ENCODE results near the gene RHOT2. TPM values are rescaled to one million over a fixed set of nuclear protein-coding genes. Genes with fewer than 3 reads are reported as not detected.

The RHOT2 gene
- total RNA-seq, 1 donor from 2014 or later, result 37.2 TPM

DNA sequence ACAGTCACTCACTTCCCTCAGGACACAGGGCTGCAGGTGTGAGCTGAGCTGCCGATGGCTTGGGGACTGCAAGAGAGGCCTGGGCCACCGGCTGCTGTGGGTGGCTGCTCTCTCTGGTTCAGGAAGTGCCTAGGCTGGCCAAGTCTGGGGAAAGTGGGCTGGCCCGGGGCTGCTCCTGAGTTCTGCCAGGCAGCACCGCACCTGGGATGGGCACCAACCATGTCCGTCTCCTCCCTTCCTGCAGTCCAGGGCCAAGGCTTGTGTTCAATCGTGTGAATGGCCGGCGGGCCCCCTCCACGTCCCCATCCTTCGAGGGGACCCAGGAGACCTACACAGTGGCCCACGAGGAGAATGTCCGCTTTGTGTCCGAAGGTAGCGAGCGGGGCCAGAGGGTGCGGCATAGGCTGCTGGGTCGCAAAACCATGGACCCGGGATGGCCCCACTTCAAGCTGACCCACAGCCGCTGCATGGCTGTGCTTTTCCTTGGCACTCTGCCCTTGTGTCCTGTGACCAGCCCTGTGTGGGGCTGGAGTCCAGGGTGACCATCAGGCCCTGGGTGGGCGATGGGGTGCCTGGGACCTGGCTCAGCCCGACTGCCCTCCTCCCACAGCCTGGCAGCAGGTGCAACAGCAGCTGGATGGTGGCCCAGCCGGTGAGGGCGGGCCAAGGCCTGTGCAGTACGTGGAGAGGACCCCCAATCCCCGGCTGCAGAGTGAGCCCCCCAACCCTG, 20.6 kb upstream of the RHOT2 start:
- no peak for DNase-seq (ENCODE audit: low read depth, low spot score)

DNA sequence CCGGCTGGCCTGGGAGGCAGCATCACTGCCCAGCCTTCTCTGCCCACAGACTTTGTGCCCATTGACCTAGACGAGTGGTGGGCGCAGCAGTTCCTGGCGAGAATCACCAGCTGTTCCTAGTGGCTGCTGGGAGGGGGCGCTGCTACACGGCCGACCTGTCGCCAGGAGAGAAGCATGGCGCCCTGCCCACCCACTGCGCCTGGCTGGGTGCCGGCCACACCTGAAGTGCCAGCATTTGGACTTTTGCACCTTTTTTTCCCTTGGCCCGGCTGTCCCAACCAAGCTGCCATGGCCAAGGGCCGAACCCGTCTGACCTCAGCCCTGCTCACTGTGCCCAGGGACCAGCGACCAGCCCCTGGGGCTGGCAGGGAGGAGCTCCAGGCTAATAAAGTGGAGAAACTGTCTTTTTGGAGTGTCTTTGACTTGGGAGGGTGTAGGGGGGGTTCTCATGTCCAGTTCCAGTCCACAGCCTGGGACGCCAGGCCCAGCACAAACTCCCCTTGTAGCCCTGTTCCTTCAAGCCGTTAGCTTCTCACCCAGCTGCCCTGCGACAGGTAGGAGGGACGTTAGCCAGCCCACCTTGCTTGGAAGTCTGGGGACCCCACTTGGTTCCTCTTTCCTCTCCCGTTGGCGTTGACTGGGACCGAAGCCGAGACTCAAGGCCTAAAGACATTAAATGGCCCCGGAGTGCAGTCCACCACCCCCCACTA, 19.7 kb upstream of the RHOT2 start:
- DNase-seq (ENCODE audit: low read depth, low spot score), result no peak

DNA sequence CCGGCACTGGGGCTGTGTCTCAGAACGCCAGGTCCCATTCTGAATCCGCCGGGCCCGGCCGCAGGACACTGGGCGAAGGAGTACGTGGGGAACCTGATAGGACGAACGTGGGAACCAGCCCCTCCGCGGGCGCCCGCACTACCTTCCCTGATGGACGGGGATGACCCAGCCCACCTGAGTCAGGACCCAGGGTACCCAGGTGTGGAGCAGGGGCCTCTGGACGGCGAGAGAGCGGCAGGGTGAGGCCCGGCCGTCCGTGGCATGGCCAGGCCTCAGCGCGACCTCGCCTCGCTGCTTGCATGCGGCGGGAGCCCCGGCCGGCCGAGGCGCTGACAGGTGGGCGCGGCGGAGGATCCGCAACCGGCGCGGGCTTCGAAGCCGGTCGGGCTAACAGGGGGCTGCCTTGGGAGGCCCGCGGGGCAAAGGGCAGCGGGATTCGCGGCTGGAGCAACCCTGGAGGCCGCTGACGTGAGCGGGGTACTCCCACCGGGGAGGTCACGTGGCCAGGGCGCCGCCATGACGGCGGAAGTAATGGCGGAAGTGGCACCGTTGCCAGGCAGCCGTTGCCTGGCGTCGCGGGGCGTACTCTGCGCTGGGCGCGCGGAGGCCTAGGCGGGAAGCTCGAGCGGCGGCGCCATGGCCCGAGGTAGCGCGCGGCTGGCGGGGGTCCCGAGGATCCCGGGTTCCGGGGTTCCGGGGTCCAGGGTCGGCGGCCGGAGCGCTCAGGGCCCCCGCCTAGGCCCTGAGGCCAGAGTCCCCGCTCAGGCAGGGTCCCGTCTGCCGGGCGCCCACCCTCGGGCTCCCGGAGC, 18.9 kb upstream of the RHOT2 start, which contains the start of gene WDR90:
Gene WDR90, plus strand, starts transcription at position 585 of the 809 bp plus-strand sequence. Its CDS starts 52 bp downstream, at position 637.
- peak; percentile 67 for DNase-seq (ENCODE audit: low read depth, low spot score)

DNA sequence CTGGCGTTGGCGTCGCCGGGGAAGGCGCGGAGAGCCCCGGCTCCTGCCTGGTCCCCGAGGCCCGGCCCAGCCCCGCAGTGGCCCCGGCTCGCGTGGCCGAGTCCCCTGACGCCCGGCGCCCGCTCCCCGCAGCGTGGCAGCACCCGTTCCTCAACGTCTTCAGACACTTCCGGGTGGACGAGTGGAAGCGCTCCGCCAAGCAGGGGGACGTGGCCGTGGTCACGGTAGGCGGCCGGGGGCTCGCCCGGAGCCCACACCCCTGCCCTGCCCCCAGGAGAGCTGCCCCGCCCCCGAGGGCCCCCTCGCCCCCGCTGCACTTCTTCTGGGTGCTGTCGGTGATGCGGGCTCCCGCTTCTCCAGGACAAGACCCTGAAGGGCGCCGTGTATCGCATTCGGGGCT, 18.3 kb upstream of the RHOT2 start:
- no peak for DNase-seq (ENCODE audit: low read depth, low spot score)

DNA sequence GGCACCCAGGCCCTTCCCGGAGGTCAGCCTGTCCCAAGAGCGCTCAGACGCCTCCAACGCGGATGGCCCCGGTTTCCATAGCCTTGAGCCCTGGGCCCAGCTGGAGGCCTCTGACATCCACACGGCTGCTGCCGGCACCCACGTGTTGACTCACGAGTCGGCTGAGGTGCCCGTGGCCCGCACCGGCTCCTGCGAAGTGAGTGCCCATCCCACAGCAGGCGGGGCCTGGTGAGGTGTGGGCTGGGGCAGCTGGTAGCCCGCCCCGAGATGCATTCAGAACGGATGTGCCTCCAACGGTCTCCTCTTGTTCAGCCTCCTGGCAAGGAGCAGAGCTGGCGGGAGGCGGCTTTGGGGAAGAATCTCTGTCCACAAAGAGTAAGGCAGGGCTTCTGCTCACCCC, 16.1 kb upstream of the RHOT2 start:
- DNase-seq (ENCODE audit: low read depth, low spot score), result no peak

DNA sequence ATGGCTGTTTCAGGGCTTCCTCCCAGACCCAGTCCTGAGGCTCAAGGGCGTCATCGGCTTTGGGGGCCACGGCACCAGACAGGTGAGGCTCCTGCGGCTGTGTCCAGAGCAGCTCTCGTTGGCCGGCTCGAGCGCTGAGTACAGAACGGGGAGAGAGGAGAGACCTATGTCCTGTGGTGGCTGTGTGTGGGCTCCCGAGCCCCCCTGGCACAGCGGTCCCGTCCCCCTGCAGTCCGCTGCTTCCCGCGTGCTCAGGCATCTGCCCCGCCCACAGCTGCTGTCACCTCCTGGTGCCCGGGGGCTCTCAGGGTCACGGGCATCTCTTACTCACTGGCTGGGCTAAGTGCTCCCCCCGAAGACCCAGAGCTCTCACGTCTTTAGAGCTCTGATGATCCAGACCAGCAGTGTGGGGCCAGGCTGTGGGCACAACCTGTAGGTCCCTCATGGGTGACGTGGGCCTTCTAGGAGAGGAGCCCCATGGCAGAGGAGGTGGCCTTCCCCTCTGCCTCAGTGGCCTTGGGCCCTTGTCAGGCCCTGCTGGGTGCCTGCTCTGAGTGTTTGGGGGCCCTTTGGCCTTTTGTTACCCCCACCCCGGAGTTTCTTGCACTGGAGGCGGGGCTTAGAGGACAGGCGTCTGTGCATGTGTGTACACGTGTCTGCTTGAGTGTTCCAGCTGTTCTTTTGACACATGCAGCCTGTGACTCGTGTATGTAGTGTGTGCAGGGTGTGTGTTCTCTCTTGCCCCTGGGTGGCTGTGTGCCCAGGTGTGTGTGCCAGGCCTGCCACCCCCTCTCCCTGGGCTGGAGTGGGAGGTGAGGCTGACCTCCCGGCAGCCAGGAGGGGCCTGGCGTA, 15.3 kb upstream of the RHOT2 start:
- no peak for DNase-seq (ENCODE audit: low read depth, low spot score)

DNA sequence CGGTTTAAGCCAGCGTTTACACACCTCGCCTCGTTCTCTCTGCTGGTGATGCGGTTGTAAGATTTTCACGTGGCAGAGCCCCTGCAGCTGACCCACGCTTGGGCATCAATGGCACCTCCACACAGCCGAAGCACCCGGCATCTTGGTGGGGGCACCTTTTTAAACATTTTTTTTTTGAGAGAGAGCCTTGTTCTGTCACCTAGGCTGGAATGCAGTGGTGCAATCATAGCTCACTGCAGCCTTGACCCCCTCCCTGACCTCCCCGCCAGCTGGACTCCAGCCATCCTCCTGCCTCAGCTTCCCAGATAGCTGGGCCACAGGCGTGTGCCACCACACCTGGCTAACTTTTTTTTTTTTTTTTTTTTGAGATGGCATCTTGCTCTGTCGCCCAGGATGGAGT, 13.9 kb upstream of the RHOT2 start:
- DNase-seq (ENCODE audit: low read depth, low spot score), result no peak

DNA sequence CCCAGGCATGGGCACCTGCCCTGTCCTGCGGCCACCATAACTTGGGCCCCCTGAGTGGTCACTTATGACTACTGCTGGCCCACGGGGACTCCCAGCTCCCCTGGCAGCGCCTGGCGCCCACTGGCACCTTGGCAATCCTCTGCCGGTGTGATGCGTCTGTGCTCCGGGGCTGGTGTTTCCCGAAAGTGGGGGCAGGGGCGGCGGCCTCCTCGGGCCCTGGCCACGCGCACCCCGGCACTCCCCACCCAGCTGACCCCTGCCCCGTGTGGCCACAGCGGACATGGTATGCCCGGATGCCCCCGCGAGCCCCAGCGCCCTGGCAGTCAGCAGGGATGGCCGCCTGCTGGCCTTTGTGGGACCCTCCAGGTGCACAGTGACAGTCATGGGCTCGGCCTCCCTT, 10.4 kb upstream of the RHOT2 start:
- DNase-seq (ENCODE audit: low read depth, low spot score), result no peak

DNA sequence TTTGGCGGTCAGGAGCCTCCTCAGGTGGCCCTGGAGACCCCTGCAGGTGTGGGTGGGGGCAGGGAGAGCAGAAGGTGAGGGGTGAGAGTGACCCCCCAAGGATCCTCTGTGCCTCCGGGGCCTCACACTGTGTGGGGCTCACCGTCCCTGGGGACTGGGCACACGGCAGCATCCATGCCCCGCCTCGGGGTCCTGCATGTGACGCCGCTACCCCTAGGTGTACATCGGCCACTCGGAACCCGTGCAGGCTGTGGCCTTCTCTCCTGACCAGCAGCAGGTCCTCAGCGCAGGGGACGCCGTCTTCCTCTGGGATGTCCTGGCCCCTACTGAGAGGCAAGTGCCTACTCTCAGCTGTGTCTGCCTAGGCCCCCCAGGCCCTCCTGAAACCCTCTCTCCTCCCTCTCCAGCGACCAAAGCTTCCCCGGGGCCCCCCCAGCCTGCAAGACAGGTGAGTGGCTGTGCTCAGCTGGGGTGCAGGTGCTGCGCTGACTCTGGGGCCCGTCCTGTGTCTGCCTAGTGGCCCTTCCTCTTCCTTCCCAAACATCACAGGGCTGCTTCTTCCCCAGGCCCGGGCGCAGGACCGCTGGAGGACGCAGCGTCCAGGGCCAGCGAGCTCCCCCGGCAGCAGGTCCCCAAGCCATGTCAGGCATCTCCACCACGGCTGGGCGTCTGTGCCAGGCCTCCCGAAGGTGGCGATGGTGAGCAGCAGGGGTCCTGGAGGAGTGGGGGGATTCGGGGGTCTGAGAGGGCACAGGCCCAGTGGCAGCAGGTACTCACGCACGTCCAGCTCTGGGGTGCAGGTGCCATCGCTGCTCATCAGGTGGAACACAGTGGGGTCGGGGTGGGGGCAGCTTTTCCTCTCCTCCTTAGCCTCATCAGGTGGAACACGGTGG, 9.0 kb upstream of the RHOT2 start:
- DNase-seq (ENCODE audit: low read depth, low spot score), result no peak

DNA sequence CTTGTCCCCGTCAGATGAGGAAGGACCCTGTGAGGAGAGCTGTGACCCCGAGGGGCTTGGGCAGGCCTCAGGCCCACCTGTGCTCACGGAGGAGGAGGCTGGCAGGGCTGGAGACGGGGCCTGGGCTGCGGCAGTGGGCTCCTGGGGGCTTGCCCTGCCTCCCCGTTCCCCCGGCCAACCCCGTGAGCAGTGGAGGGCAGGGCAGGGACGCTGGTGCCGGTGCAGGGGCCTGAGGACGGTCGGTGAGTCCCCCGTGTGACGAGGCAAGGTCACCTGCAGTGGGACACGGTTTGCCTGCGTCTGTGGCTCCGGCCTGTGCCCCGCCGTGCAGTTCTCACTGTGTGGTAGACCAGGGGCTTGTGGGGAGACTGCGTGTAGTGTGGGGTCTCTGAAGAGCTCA, 8.3 kb upstream of the RHOT2 start:
- DNase-seq (ENCODE audit: low read depth, low spot score), result no peak

DNA sequence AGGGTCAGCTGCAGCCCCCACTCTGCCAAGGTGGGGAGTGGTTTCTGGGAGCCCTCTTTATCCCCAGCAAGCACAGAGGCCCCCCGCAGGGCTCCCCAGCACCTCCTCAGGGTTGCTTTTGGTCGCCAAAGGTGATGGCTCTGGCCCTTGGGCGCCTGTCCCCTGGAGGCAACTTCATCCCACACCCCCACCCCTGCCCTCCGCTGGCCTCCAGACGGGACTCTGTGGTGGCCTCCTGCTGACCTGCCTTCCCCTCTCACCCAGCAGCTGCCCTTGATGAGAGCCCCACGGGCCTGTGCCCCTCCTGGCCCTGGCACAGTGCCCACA, 7.8 kb upstream of the RHOT2 start:
- DNase-seq (ENCODE audit: low read depth, low spot score), result no peak

DNA sequence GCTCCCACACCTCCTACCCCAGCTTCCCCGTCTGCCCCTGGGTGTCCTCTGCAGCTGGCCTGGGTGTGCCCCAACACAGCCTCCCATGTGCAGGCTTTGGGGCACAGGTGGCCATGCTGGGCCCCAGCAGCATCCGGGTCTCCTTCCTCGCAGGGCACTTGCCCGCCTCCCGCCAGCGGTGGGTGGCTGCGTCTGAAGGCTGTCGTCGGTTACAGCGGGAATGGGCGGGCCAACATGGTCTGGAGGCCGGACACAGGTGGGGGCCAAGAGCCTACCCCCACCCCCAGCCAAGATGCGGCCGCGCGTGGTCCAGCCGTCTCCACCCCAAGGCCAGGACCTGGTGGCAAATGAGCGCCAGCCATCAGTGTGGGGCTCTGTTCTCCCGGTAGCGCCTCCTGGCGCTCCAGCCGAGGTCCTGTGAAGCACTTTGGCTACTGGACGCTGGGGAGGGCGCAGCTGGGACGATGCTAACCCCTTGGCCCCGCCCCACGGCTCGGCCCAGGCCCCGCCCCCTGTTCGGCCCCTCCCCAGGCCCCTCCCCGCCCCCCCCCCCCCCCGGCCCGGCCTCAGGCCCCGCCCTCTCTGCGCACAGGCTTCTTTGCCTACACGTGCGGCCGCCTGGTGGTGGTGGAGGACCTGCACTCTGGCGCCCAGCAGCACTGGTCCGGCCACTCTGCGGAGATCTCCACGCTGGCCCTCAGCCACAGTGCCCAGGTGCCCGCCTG, 7.3 kb upstream of the RHOT2 start:
- DNase-seq (ENCODE audit: low read depth, low spot score), result peak; percentile 70

DNA sequence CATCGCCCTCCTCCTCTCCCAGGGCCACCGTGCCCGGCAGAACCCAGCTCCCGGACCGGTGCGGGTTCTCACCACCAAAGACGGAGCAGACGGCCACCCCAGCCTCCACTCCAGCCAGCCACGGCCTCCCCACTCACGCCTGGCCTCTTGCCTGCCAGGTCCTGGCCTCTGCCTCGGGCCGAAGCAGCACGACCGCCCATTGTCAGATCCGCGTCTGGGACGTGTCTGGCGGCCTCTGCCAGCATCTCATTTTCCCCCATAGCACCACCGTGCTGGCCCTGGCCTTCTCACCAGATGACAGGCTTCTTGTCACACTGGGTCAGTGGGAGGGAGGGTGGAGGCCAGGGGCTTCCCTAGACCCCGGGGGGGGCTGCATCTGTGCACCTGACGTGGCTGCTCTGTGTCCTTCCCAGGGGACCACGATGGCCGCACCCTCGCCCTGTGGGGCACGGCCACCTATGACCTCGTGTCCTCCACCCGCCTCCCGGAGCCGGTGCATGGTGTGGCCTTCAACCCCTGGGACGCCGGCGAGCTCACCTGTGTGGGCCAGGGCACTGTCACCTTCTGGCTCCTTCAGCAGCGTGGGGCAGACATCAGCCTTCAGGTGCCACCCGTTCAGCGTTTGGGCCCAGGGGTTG, 6.6 kb upstream of the RHOT2 start:
- no peak for DNase-seq (ENCODE audit: low read depth, low spot score)

DNA sequence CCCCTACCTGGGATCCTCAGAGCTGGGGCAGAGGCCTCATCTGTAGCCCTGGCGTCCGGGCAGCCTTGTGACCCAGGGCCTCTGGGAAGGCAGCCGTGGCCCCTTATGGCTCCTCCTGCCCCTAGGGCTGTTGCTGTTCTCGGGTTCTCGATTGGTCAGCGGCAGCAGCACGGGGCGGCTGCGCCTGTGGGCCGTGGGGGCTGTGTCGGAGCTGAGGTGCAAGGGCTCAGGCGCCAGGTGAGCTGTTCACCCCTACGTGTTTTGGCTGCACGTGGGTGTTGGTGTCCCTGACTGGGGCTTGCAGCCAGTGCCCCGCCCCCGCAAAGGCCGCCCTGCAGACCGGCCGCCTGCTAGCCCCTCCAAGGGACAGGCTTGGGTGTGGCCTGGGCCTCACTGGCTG, 5.8 kb upstream of the RHOT2 start:
- no peak for DNase-seq (ENCODE audit: low read depth, low spot score)

DNA sequence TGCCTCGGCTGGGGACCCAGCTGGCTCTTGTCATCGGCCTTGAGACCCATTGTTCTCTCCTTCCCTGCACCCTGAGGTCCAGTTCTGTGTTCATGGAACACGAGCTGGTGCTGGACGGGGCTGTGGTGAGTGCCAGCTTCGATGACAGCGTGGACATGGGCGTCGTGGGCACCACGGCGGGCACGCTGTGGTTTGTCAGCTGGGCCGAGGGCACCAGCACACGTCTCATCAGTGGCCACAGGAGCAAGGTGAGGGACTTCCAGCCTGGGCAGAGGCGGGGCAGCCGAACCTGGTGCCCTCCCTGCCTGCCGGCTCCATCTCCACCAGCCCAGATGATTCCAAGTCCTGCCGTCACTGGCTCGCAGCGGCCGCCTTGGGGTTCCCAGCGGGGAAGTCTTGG, 5.3 kb upstream of the RHOT2 start:
- DNase-seq (ENCODE audit: low read depth, low spot score), result no peak

DNA sequence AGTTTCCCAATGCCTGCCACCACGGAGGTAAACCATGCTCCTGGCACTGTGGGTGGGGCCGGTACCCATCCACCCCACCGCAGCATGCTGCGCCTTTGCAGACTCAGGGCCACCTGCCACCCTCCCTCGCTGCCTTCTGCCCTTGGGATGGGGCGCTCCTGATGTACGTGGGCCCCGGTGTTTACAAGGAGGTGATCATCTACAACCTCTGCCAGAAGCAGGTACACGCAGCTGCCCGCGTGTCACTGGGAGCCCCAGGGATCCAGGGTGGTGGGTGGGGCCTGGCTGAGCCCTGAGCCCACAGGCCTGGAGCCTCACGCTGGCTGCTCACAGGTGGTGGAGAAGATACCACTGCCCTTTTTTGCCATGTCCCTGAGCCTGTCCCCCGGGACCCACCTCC, 1.4 kb upstream of the RHOT2 start:
- no peak for DNase-seq (ENCODE audit: low read depth, low spot score)

DNA sequence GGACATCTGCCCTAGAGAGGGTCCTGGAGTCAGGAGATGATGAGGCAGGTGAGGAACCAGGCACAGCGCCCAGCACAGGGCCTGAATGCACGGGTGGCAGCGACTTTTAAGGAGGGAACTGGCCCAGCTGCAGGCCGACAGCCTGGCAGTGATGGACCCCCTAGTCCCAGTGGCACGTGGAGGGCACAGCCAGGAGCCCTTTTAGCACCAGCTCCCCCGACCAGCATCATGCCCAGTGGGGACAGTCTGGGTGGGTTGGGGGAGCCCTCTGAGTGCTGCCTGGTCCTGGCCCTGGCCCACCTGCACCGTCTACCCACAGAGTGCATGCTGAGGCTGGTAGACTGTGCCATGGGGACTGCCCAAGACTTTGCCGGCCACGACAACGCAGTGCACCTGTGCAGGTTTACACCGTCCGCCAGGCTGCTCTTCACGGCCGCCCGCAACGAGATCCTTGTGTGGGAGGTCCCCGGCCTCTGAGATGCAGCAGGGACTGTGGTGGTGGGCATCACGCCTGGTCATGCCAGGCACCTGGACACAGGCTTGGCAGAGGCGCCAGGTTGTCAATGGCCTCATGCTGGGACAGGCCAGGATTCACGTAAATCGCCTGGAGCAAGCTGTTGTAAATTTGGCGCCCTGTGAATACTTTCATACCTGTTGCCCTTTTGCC, 686 bp upstream of the RHOT2 start:
- no peak for DNase-seq (ENCODE audit: low read depth, low spot score)

DNA sequence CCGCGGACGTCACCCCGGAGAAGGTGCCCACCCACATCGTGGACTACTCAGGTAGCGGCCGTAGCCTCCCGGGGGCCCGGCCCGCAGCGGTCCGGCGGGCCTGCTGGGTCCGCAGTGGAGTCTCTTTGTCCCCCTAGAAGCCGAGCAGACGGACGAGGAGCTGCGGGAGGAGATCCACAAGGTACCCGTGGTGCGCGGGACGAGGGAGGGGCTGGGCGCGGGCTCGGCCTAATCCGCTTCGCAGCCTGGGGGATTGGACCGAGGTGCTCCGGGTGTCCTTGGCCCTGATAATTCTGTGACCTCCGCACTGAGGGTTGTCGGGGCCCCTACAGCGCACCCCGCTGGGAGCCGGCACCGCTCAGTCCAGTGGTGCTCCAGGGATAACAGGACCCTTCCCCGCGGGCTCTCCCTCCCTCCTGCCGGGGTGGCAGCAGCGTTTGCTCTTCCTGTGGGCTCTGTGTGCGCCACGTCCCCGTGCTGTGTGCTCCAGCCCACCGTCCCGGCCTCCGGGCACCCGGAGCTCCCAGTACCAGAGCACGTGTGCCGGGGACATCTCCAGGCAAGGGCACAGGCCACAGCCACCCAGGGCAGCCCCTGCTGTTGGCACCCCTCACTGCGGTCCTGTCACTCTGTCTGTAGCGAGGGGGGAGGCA, 713 bp downstream of the RHOT2 start:
- no peak for DNase-seq (ENCODE audit: low read depth, low spot score)

Data from pulmonary artery endothelial cell (primary cell).